Measurements from ENCODE around the gene SIPA1.

Gene SIPA1

DNA sequence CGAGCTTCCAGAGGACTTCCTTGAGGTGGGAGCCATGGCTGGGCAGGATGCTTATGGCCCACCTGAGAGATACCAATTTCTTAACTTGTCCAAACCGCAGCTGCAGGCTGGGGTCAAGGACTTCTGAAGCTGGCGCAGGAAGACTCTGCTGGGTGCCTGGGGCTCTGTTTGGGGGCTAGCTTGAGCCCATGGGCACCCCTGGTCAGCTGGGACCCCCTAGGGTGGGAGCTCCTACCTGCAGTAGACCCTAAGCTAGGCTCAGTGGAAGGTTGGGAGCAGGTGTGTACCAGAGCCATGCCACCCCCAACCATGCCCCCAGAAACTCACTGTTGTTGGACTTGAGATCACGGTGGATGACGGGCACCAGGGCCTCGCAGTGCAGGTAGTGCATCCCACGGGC lies 25.2 kb upstream of the SIPA1 start:
- H3K9me3 ChIP-seq (ENCODE audit: severe bottlenecking): no peaks in the 10 kb centered on the region
- H3K4me1 ChIP-seq (ENCODE audit: insufficient read depth, poor library complexity, severe bottlenecking): no peaks in the 10 kb centered on the region
- peak overlapping the region; percentile 81 for H3K27ac ChIP-seq (ENCODE audit: poor library complexity, severe bottlenecking)
- no peak for ATAC-seq (ENCODE audit: low read depth)
- no peaks in the 10 kb centered on the region for H3K27me3 ChIP-seq (ENCODE audit: insufficient read depth, poor library complexity, severe bottlenecking)
- H3K36me3 ChIP-seq (ENCODE audit: low read depth): 0 out of 2 replicates have a peak, but pooled peaks cover 4% of the 10 kb centered on the region
- peak overlapping the region; percentile 54 for H3K4me3 ChIP-seq (ENCODE audit: severe bottlenecking)
- TF ChIP-seq, protein P1, sequence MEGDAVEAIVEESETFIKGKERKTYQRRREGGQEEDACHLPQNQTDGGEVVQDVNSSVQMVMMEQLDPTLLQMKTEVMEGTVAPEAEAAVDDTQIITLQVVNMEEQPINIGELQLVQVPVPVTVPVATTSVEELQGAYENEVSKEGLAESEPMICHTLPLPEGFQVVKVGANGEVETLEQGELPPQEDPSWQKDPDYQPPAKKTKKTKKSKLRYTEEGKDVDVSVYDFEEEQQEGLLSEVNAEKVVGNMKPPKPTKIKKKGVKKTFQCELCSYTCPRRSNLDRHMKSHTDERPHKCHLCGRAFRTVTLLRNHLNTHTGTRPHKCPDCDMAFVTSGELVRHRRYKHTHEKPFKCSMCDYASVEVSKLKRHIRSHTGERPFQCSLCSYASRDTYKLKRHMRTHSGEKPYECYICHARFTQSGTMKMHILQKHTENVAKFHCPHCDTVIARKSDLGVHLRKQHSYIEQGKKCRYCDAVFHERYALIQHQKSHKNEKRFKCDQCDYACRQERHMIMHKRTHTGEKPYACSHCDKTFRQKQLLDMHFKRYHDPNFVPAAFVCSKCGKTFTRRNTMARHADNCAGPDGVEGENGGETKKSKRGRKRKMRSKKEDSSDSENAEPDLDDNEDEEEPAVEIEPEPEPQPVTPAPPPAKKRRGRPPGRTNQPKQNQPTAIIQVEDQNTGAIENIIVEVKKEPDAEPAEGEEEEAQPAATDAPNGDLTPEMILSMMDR (IDR thresholded peaks at IDR 0.05; ENCODE audit: poor library complexity, severe bottlenecking): no peak
- no peak for DNase-seq (ENCODE audit: low spot score)

DNA sequence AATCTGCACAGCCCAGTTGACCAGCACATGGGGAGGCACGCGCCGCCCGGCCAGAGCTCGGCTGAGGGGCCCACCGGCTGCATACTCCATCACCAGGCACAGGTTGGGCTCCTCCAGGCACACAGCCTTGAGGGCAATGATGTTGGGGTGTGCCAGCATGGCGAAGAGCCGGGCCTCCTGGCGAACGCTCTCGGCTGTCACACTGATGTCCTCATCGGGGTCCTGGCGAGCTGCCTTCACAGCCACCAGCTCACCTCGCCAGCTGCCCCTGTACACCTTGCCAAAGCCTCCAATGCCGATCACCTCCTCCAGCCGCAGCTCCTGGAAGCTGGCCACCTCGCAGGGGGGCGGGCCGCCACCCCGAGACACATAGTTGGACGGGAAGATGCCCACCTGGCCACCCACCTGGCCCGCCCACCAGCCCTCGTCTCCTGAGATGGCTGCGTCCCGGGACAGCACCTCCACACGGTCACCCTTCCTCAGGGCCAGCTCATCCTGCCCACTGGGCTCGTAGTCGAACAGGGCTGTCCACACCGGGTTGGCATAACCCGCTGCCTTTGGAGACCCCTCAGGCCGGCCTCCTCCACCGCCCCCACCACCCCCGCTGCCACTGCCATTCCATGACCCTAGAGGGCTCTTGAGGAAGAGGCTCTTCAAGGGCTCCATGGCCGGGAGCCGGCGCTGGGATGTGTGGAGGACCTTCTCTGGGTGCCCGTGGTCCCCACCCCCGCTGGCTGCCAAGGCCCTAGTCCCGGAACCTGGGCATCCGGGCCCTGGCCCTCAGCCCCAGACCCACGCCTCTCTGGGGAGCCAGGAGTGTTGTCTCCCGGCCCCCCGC lies 24.6 kb upstream of the SIPA1 start:
- Histone ChIP-seq H3K4me1 (ENCODE audit: insufficient read depth, poor library complexity, severe bottlenecking) (no peaks in the 10 kb centered on the region), H3K4me3 (ENCODE audit: severe bottlenecking) (peak overlapping the region; percentile 54), H3K27me3 (ENCODE audit: insufficient read depth, poor library complexity, severe bottlenecking) (no peaks in the 10 kb centered on the region), H3K36me3 (ENCODE audit: low read depth) (peaks cover 5% of the 10 kb centered on the region; the same call in 1 of the 2 replicates), H3K27ac (ENCODE audit: poor library complexity, severe bottlenecking) (peak overlapping the region; percentile 81), H3K9me3 (ENCODE audit: severe bottlenecking) (no peaks in the 10 kb centered on the region)
- ATAC-seq (ENCODE audit: low read depth) (peak; percentile 0; the same call in 2 of the 3 replicates), DNase-seq (ENCODE audit: low spot score) (no peak)
- TF ChIP-seq, protein P1 (IDR thresholded peaks at IDR 0.05; ENCODE audit: poor library complexity, severe bottlenecking): no peak

DNA sequence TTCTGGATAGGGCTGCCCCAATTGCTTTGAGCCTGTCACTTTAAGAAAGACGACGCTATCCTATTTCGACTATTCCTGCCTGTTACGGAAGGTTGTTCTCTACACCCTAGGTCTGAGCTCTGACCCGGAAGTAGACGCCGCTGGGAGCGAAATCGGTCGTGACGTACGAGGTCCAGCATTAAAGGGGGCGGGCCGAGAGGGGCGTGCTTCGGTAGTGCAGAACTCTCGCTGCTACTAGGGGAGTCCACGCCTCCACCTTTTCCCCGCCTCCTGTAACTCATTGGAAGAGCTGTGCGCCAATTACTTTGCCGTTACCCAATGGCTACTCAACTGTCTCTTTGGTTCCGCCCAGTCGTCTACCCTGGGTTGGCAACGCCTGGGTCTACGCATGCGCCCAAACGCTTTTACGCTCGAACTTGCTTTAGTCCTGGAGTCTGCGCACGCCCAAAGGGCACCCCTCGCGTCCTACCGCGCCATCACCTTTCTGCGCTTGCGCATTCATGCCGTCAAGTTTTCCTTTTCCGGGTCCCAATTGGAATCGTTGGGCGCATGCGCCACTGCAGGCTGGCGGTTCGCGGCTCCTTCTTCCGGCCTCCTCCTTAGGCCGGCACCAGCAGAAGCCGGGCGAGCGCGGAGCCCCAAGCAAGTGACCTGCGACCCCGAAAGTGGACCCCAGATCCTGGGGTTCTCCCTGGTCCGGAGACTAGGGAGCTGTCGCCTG lies 22.5 kb upstream of the SIPA1 start, which contains the start of gene PCNX3:
TSS of gene PCNX3 (plus strand) at position 548 of the 721 bp plus-strand sequence. CDS start 536 bp downstream, outside the sequence.
- H3K27me3 ChIP-seq (ENCODE audit: insufficient read depth, poor library complexity, severe bottlenecking): no peaks in the 10 kb centered on the region
- peak within 1 kb of the TSS; percentile 81 for H3K27ac ChIP-seq (ENCODE audit: poor library complexity, severe bottlenecking)
- DNase-seq (ENCODE audit: low spot score) (peak; percentile 100), ATAC-seq (ENCODE audit: low read depth) (peak; percentile 81)
- TF ChIP-seq, protein P1 (IDR thresholded peaks at IDR 0.05; ENCODE audit: poor library complexity, severe bottlenecking): no peak
- H3K36me3 ChIP-seq (ENCODE audit: low read depth): peaks cover 22% of the 10 kb centered on the region
- no peaks in the 10 kb centered on the region for H3K4me1 ChIP-seq (ENCODE audit: insufficient read depth, poor library complexity, severe bottlenecking)
- peak within 1 kb of the TSS; percentile 66 for H3K4me3 ChIP-seq (ENCODE audit: severe bottlenecking)
- no peaks in the 10 kb centered on the region for H3K9me3 ChIP-seq (ENCODE audit: severe bottlenecking)

DNA sequence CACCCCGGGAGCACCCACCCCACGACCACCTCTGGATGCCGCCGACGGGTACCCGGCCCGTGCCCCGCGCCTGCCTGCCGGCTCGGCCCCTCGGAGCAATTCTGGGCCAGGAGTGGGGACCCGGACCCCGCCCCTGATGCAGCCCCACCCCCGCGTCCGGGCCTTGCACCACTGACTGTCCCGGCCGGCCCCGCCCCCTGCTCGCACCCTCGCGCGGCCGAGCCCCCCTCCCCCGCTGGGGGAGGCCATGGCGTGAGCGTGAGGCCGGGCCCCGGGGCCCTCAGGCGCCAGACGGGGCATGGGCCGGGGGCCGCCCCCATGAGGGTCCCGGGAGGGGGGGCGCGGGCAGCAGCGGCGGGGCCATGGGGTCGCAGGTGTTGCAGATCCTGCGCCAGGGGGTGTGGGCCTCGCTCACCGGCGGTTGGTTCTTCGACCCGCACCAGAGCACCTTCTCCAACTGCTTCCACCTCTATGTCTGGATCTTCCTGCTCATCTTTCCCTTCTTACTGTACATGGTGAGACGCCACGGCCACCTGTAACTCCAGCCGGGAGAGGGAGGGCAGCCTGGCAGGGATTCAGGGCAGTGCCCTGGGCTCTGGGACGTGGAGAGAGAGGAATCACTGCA lies 21.8 kb upstream of the SIPA1 start:
- H3K27ac ChIP-seq (ENCODE audit: poor library complexity, severe bottlenecking): peak overlapping the region; percentile 81
- TF ChIP-seq, protein P1 (IDR thresholded peaks at IDR 0.05; ENCODE audit: poor library complexity, severe bottlenecking): no peak
- H3K4me3 ChIP-seq (ENCODE audit: severe bottlenecking): peak overlapping the region; percentile 66
- H3K9me3 ChIP-seq (ENCODE audit: severe bottlenecking): no peaks in the 10 kb centered on the region
- ATAC-seq (ENCODE audit: low read depth): no peak
- H3K36me3 ChIP-seq (ENCODE audit: low read depth): peaks cover 27% of the 10 kb centered on the region
- no peak for DNase-seq (ENCODE audit: low spot score)
- H3K4me1 ChIP-seq (ENCODE audit: insufficient read depth, poor library complexity, severe bottlenecking): no peaks in the 10 kb centered on the region
- H3K27me3 ChIP-seq (ENCODE audit: insufficient read depth, poor library complexity, severe bottlenecking): no peaks in the 10 kb centered on the region

All from RWPE2 (cell line).